Endothelial cell of hepatic sinusoid (primary cell): Measurements from ENCODE around the gene PRKAA2.
"Not testable (repeated sequence)": the region's sequence is repeated elsewhere in the genome, so short reads cannot be mapped to it uniquely, and the experiment has no call there.

Experiments used
- in situ Hi-C: cut with HindIII; loops from 2 replicates; pipeline ENCODE4 v1.10.0; 2017; ENCODE audit warnings: low sequenced_read_pairs

The PRKAA2 gene

DNA sequence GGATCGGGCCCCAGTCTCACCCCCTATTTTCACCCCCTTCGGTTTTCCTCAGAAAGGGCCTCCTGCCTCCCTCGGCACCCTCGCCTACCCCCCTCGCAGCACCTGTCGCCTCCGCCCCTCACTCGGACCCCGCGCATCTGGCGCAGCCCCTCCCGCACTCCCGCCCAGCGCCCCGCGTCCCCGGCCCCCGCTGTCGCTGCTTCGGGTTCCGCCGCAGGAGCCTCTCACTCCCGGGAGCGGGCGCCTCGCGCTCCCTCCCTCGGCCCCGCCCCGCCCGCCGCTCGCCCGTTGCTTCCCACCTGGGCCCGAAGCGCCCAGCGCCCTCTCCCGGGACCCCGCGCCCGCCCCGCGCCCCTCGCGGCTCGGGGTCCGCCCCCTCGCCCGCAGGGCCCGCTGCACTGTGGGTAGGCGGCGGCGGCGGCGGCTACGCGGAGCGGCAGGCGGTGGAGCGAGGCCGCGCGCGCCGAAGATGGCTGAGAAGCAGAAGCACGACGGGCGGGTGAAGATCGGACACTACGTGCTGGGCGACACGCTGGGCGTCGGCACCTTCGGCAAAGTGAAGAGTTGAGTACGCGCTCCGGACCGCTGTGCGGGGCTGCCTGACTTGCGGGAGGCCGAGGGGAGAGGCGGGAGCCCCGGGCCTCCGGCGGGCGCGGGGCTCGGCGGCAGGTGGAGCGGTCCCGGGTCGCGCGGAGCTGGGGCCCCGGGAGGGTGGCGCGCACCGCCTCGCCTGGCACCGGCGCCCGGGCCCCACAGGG lies at the start of gene PRKAA2:
PRKAA2 (plus strand) TSS at position 396 of the 758 bp plus-strand sequence; CDS start at position 470, 74 bp downstream.
- in situ Hi-C loops, result no loop called here

GRCh38 chr1:56595397-56596191 lies 49.5 kb upstream of the PRKAA2 start:
- in situ Hi-C loops, result not testable (repeated sequence)

- in situ Hi-C loops, result not testable (repeated sequence)
Observed at GRCh38 chr1:56610097-56610496, 35.0 kb upstream of the PRKAA2 start.

- in situ Hi-C loops, result not testable (repeated sequence)
Observed at GRCh38 chr1:56610770-56611169, 34.3 kb upstream of the PRKAA2 start.

DNA sequence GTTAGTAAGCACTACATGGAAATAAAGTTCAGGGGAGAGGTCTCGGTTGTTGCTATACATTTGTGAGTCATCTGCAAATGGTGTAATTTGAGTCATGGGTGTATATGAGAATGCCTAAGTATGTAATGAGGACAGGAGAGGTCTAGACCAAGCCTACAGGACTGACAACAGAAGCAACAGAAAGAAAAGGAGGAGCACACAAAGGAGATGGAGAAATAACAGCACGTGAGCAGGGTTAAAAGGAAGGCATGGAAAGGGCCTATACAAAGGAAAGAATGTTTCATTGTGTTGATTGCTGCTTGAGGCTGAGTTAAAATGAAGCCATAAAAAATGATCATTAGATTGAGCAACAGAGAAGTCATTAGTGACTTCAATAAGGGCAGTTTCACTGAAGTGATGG lies 28.0 kb upstream of the PRKAA2 start:
- in situ Hi-C loops, result no loop called here

- in situ Hi-C loops, result no loop called here
Observed at GRCh38 chr1:56625819-56626440, 19.2 kb upstream of the PRKAA2 start.

GRCh38 chr1:56626546-56626945 lies 18.6 kb upstream of the PRKAA2 start:
- in situ Hi-C loops, result no loop called here

GRCh38 chr1:56627019-56627635 lies 18.0 kb upstream of the PRKAA2 start:
- in situ Hi-C loops, result no loop called here

DNA sequence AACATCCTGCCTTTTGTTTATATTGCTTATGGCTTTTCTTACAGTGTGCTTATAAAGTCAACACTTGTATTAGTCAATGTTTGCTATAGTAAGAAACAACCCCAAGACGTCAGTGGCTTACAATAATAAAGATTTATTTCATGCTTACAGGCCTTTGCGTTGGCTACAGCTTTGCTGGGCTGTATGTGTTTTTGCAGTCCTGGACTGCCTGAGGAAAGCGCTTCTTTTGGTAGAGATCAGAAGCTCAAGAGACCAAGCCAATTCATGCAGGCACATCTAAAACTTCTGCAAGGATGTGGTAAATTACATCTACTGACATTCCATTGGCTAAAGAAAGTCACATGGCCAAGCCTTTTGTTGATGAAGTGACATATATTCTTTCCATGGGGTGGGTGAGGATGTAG lies 17.5 kb upstream of the PRKAA2 start:
- in situ Hi-C loops, result no loop called here

- in situ Hi-C loops, result no loop called here
Observed at GRCh38 chr1:56630786-56631185, 14.3 kb upstream of the PRKAA2 start.

DNA sequence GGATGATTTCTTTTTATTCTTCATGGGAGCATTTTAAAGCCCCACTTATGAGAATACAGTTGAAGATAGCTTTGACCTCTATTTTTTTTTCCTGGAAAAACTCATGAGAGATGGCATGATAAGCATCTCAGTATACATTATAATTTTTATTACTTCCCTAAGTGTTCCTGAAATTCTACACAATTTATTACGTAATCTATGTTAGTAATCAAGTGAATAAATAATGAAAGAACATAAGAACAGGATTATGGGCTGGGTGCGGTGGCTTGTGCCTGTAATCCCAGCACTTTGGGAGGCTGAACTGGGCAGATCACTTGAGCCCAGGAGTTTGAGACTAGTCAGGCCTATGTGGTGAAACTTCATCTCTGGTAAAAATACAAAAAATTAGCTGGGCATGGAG lies 13.2 kb upstream of the PRKAA2 start:
- in situ Hi-C loops, result no loop called here

DNA sequence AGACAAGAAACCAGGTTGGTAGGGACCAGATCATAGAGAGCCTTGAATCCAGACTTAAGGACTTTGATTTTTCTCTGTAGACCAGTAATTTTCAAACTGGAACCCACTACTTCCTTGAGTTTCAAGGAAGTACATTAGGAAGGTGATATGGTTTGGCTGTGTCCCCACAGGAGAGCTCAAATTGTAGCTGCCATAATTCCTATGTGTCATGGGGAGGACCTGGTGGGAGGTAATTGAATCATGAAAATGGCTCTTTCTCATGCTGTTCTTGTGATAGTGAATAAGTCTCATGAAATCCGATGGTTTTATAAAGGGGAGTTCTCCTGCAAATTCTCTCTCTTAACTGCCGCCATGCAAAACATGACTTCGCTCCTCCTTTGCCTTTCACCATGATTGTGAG lies 10.1 kb upstream of the PRKAA2 start:
- in situ Hi-C loops, result no loop called here

GRCh38 chr1:56638248-56638647 lies 6.9 kb upstream of the PRKAA2 start:
- in situ Hi-C loops, result no loop called here

DNA sequence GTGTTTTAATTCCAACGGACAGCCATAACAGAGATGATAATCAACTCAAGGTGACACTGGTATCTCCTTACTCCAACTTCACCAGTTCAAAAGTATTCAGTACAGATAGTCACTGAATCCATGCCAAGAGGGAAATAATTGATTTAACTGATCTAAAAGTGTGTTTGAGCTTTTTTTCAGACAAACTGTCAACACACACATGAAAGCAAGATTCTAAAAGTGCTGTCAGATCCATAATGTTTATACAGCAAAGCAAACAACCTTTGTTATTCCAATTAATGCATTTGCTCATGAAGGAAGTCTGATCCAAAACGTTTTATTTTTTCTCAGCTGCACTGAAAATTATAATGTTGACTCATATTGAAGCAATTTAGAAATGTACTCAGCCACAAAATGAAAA lies 5.9 kb upstream of the PRKAA2 start:
- in situ Hi-C loops, result no loop called here

DNA sequence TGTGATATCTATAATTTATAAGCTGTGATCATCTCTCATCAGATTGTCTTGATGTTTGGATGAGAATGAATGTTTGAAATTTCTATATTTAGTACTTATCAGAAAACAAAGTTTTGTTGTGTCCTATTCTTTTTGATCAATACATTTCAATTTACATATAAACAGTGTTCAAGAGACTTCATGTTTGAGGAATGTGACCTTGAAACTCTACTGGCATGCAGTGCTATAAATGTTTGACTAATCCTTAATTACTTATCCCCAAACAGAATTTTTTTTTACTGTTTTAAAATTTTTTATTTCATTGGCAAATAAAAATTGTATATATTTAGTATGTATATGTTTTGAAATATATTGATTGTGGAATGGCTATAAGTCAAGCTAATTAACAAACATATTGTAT lies 1.5 kb upstream of the PRKAA2 start:
- in situ Hi-C loops, result no loop called here

DNA sequence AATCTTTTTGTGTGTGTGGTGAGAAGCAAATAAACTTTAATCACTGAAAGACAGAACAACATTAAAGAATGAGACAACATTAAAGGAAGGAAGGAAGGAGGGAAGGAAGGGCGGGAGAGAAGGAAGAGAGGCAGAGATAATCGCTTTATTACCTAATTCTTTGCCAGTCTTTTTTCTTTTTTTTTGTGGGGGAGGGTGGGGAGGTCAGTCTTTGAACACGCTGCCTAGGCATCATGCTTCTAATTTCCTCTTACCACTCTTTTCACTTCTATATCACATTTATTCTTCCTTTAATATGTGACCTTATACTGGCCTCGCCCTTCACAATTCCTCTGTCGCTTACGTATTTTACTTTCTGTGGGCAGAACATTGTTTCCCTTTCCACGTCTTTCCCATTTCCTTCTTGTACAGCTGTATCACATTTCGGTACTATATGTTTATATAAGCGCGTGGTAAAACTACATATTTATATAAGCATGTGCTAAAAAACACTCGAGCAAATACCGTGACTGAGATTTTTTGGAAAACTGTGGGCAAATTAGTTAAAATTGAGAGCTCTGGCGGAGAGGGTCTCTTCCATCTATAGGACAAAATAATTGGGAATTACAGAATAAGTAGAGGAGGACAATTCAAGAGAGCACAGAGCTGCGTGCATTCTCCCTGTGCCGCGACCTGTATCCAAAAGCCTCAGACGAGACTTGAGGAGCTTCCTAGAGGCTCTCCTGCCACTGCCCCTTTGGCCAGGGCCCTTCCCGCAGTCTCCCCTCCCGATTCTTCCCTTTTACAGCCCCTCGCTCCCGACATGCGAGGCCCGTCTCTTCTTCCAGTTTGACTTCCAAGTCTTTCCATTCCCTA lies 823 bp upstream of the PRKAA2 start:
- in situ Hi-C loops, result no loop called here

- in situ Hi-C loops, result no loop called here
Observed at GRCh38 chr1:56645677-56646305, 677 bp downstream of the PRKAA2 start.

DNA sequence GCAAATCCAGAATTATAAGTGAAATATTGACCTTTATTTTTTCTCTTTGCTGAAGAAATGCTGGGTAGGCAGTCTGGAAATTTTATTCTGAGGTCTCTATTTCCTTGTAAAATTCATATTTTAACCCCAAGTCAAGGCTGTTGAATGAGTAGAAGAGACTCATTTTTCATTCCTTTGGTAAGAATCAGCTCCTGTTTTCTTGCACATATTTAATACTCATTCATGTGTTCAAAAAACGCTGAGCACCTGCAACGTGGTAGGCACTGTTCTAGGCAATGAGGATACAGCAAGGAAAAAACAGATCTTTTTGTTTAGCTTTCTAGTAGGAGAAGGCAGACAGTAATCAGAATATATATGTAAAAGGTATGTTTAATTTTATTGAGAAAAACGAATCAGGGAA lies 1.5 kb downstream of the PRKAA2 start:
- in situ Hi-C loops, result no loop called here

- in situ Hi-C loops, result no loop called here
Observed at GRCh38 chr1:56647106-56647505, 2.0 kb downstream of the PRKAA2 start.

DNA sequence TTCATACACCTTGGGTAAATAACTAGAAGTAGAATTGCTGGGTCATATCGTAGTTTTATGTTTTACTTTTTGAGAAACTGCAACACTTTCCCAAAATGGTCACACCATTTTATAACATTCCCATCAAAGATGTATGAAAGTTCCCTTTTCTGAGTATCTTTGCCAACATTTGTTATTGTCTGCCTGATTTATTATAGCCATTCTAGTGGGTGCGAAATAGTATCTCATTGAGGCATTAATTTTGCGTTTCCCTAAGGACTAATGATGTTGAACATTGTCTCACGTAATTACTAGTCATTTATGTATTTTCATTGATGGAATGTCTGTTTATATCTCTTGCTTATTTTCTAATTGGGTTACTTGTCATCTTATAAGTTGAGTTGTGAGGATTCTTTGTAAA lies 3.4 kb downstream of the PRKAA2 start:
- in situ Hi-C loops, result no loop called here
